HG02678 (cell line): Measurements from ENCODE around the gene BHLHE23.

Experiments
- ATAC-seq: cut with Tn5 transposase; IDR thresholded peaks from one replicate; pipeline ENCODE4 v1.9.1; 2021; ENCODE audit warnings: mild to moderate bottlenecking, moderate library complexity; ENCODE audit not compliant: unreplicated experiment

Gene BHLHE23

DNA sequence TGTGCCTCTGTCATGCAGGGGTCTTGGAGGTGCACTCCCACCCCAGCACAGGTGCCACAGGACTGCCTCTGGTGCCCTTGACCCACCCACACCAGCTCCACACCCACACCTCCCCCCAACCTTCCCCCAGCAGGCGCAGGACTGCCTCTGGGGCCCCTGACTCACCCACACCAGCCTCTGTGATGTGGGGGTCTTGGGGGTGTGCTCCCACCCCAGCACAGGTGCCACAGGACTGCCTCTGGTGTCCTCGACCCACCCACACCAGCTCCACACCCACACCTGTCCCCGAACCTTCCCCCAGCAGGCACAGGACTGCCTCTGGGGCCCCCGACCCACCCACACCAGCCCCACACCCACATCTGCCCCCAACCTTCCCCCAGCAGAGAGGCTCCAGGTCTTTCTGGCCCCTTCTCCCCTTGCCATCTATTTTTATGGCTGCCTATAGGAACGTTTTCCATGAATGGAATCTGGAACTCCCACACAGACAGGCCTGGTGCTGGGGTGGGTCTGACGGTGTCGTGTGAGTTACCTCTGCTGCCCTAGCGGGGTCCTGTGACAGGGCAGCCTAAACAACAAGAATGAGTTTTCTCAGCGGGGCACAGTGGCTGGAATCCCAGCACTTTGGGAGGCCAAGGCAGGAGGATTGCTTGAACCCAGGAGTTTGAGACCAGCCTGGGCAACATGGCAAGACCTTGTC, 30.8 kb downstream of the BHLHE23 start:
- ATAC-seq: no peak

GRCh38 chr20:62975251-62975760, 31.5 kb downstream of the BHLHE23 start:
- no peak for ATAC-seq

DNA sequence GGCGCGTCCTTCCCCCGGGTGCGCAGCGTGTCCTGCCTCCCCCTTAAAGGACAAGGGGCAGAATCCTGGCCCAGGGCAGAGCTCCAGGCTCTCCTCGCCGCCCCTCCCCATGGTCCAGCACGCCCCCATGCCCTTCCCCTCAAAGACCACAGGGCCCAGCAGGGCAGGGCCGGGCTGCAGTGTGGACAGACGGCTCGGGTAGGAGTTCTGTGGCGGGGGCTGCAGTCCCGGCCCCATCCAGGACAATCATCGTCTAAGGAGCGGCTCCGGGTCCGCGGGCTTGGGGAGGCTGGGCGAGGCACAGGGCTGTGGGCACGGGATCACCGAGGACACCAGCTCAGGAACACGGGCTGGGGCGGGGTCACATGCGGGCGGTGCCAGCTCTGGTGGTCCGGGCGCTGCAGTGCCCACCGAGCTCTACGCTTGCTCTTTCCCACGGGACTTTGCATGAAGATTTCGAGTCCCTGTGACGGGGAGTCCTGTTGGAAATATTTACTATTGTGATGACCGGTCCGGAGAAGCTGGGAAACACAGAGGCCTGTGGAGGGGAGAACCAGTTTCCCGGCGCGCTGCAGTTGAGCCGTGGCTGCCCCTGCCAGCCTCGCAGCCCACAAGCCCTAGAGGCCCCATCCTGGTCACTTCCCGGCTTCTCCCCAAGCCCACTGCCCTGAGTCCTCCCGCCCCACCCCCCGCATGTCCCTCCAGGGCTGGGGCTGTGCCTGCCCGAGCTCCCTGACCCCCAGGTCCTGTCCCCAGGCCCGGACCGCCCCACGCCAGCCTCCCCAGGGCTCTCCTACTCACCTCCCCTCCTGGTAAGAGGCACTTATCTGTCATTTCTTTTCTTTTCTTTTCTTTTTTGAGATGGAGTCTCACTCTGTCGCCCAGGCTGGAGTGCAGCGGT, 33.7 kb downstream of the BHLHE23 start:
- ATAC-seq: no peak

DNA sequence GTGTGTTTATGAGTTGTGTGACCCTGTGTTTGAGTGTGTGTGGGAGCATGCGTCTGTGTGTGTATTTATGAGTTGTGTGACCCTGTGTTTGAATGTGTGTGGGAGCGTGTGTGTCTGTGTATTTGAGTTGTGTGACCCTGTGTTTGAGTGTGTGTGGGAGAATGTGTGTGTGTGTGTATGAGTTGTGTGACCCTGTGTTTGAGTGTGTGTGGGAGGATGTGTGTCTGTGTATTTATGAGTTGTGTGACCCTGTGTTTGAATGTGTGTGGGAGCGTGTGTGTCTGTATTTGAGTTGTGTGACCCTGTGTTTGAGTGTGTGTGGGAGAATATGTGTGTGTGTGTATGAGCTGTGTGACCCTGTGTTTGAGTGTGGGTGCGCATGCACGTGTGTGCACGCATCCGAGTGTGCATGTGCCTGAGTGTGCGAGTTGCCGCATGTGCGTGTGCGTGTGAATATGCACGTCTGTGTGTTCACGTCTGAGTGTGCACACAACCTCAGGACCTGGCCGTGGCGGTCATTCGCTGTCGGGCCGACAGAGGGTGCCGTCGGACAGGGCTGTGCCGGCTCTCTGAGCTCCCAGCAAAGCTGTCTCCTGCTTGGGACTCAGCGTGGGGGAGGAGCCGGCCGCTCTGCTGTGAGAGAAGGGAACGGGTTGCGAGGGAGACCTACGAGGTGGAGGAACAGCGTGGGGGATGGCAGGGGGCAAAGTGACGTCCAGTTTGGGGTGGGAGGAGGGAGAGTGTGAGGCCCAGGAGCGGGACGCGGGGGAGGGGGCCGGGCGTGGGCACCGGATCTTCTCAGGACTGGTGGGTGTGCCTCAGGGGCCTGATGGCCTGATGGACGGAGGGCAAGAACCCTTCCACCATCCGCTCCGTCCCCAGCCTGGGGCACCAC, 34.6 kb downstream of the BHLHE23 start:
- peak; percentile 69 for ATAC-seq

- no peak for ATAC-seq
Observed at GRCh38 chr20:62971211-62971949, 35.4 kb downstream of the BHLHE23 start.

GRCh38 chr20:62970307-62971210, 36.2 kb downstream of the BHLHE23 start:
- no peak for ATAC-seq

- no peak for ATAC-seq
Observed at GRCh38 chr20:62969939-62970306, 36.8 kb downstream of the BHLHE23 start.

GRCh38 chr20:62969179-62969760, 37.5 kb downstream of the BHLHE23 start:
- ATAC-seq: no peak

DNA sequence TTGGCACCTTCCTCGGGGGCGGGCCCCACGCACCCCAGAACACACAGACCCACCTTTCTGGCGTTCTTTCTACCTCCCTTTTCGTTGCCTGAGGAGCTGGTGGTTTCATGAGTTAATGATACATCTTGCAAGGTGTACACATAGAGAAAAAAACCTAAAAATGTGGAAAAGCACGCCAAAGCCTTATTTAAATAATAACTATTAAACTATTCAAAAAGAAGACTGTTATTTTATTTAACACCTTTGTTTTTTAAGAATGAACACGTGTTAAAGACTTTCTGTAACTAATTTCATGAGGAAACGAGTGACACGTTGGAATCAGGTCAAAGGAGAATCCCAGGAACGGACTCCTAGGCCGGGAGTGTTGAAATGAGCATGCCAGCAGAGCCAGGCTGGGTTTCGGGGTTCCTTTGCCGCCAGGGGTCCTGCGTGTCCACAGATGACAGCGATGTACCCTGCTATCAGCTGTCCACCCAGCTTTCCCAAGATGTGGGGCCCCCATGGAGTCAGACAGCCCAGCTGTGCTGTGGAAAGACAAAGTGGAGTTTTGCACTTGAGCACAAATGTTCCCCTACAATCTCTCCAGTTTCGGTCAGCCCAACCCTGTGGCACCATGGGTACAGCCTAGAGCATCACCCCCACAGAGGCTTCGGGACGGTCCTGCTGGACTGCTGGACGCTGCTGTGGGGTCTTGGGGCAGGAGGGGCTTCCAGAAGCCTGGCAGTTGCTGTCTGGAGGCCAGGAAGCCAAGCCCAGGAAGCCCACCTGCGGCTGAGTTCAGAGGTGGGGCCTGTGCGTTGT, 38.2 kb downstream of the BHLHE23 start:
- no peak for ATAC-seq

DNA sequence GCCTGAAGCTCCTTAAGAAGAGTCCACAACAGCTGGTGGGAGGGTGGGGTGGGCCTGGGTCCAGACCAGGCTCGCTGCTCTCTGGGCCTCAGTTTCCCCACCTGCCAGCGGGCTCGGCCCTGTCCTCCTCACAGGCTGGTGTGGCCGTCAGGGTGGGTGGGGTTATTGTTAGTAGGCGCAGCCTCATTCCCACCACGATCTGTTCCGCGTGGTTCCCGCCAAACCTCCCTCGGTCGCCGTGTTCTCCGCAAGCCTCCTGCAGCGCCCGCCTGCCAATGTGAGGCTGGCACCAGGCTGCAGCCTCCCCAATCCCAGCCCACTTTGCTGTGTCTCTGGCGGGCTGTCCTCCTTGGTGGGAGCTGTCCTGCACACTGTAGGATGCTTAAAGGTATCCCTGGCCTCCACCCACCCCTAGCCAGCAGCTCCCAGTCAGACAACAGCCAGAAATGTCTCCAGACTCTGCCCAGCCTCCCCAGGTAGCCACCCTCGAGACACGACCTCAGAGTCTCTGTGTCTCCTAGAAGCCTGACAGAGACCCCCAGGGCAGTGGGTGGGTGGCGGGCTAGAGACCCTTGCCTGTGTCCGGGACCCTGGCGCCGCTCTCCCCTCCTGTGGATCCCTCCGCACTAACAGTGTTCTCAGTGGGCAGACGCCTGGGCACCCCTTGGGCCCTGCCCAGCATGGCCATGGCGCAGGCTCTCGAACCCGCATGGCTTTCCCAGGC, 39.0 kb downstream of the BHLHE23 start:
- no peak for ATAC-seq

DNA sequence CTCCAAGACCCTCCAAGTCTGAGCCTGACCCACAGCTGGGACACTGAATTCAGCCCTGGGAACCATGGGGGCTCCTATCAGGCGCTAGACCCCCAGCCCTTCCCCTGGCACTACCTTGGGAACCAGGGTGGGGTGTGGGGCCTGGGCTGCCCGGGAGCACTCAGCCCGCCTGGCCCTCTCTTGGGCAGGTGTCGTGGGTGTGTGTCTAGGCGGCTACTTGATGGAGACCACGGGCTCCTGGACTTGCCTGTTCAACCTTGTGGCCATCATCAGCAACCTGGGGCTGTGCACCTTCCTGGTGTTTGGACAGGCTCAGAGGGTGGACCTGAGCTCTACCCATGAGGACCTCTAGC, 39.6 kb downstream of the BHLHE23 start:
- no peak for ATAC-seq

DNA sequence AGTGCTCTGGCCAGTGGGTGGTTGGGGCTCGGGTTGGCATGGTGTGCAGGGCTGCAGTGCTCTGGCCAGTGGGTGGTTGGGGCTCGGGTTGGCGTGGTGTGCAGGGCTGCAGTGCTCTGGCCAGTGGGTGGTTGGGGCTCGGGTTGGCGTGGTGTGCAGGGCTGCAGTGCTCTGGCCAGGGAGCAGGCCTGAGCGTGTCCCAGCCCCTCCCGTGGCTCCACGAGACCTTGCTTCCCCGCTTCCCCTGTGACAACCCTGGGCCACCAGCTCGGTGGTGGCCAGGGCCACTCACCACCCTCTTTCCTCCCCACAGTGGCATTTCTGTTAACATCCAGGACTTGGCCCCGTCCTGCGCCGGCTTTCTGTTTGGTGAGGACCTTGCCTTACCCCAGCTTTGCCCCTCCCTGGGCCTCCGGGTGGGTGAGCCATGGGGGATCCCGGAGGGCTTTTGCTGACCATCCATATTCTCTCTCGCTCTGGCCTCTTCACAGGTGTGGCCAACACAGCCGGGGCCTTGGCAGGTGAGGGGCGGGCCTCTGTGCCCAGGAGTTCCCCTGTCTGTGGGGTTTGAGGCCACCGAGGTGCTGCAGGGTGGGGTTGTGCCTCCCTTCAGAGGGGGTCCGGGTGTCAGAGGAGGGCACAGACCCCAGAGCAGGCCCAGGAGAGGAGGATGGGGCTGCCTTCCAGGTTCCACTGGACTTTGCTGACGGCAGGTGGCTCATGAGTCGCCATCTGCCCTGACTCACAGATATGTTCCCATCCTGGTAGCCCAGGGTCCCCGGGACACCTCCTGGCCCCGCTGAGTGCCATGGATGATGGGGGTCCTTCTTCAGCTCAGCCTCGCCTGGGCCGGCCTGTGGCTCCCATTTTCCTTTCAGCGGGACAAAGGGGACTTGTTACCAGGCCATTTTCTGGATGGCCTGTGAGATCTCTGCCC, 40.3 kb downstream of the BHLHE23 start:
- no peak for ATAC-seq

DNA sequence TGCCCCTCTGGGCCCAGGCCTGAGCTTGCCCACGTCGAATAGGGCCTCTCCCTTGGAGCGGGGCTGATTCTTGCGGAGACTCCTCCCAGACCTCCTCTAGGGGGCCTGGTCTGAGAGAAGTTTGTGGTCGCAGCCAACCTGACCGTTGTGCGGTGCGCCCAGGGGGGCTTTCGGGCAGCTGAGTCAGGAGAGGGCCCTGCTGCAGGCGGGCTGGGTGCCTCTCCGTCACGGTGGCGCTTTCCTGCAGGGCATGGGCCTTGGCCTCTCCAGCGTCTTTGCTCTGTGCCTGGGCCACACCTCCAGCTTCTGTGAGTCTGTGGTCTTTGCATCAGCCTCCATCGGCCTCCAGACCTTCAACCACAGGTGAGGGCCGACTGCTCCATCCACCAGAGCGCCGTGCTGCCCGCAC, 41.4 kb downstream of the BHLHE23 start:
- no peak for ATAC-seq

GRCh38 chr20:62964700-62965099, 42.1 kb downstream of the BHLHE23 start:
- ATAC-seq: no peak

- no peak for ATAC-seq
Observed at GRCh38 chr20:62963614-62964397, 43.0 kb downstream of the BHLHE23 start.
